ENCODE results near the gene SCYGR4.
"Not testable (repeated sequence)": the region's sequence is repeated elsewhere in the genome, so short reads cannot be mapped to it uniquely, and the experiment has no call there.

Gene SCYGR4

GRCh38 chr2:227661025-227661649 lies 43.8 kb downstream of the SCYGR4 start:
- TF ChIP-seq CTCF (IDR thresholded peaks at IDR 0.05; ENCODE audit: low read depth, low read length, missing control alignments), result no peak
- H3K4me3 ChIP-seq (ENCODE audit: low read depth, low read length), result no peak overlapping the region
- DNase-seq (ENCODE audit: low read depth), result no peak

- no peak for TF ChIP-seq CTCF (IDR thresholded peaks at IDR 0.05; ENCODE audit: low read depth, low read length, missing control alignments)
- no peak for DNase-seq (ENCODE audit: low read depth)
- no peak overlapping the region for H3K4me3 ChIP-seq (ENCODE audit: low read depth, low read length)
Measured at GRCh38 chr2:227661827-227662226, 44.5 kb downstream of the SCYGR4 start.

- no peak overlapping the region for H3K4me3 ChIP-seq (ENCODE audit: low read depth, low read length)
- TF ChIP-seq CTCF (IDR thresholded peaks at IDR 0.05; ENCODE audit: low read depth, low read length, missing control alignments), result no peak
- no peak for DNase-seq (ENCODE audit: low read depth)
Measured at GRCh38 chr2:227665189-227665940, 48.1 kb downstream of the SCYGR4 start.

GRCh38 chr2:227666631-227667170 lies 49.4 kb downstream of the SCYGR4 start, which contains the start of gene SCYGR5:
Gene SCYGR5 (plus strand): TSS chr2:227666804. CDS start chr2:227666804, 0 bp downstream.
- H3K4me3 ChIP-seq (ENCODE audit: low read depth, low read length); DNase-seq (ENCODE audit: low read depth): not testable (repeated sequence)

All from GM12864 (cell line).